OCI-LY1 (cell line): ENCODE measurements around the gene TRIM62.

Experiments used
- H2AFZ ChIP-seq: fragments of 200-600 bp; sonication (generic), shearing (Covaris generic); 2 replicates; pipeline ENCODE4 v1.6.0; 2014; ENCODE audit warnings: antibody characterized with exemption, mild to moderate bottlenecking, low read length
- H3F3A ChIP-seq: fragments of 200-600 bp; sonication (generic), shearing (Covaris generic); 2 replicates; pipeline ENCODE4 v1.6.0; 2014; ENCODE audit warnings: mild to moderate bottlenecking, antibody characterized with exemption, low read length, moderate library complexity; ENCODE audit not compliant: insufficient read depth
- H3K27ac ChIP-seq: fragments of 200-600 bp; sonication (generic); 2 replicates; pipeline ENCODE4 v1.5.1; 2014; ENCODE audit warnings: low read length, mixed run types, mild to moderate bottlenecking, low read depth; ENCODE audit not compliant: poor library complexity, severe bottlenecking
- H3K27me3 ChIP-seq: fragments of 200-600 bp; sonication (generic); 2 replicates; pipeline ENCODE4 v1.6.0; 2014; ENCODE audit warnings: antibody characterized with exemption, mild to moderate bottlenecking, low read length, moderate library complexity; ENCODE audit not compliant: insufficient read depth
- H3K36me3 ChIP-seq: fragments of 200-600 bp; sonication (generic); 2 replicates; pipeline ENCODE4 v1.6.1; 2014; ENCODE audit warnings: mild to moderate bottlenecking, antibody characterized with exemption, low read length, moderate library complexity, mixed read lengths; ENCODE audit not compliant: insufficient read depth
- H3K4me1 ChIP-seq: fragments of 200-600 bp; sonication (generic); 2 replicates; pipeline ENCODE4 v1.5.1; 2014; ENCODE audit warnings: mild to moderate bottlenecking, low read length, moderate library complexity; ENCODE audit not compliant: insufficient read depth, severe bottlenecking
- H3K4me2 ChIP-seq: fragments of 200-600 bp; sonication (generic), shearing (Covaris generic); 2 replicates; pipeline ENCODE4 v1.6.1; 2014; ENCODE audit warnings: low read length
- H3K4me3 ChIP-seq: fragments of 200-600 bp; sonication (generic); 2 replicates; pipeline ENCODE4 v1.5.1; 2014; ENCODE audit warnings: low read length, low read depth, mild to moderate bottlenecking, mixed read lengths; ENCODE audit not compliant: poor library complexity, severe bottlenecking
- H3K79me2 ChIP-seq: fragments of 200-600 bp; shearing (Covaris generic); 2 replicates; pipeline ENCODE4 v1.6.1; 2016; ENCODE audit warnings: mixed run types, low read length, mixed read lengths; ENCODE audit not compliant: insufficient read depth
- H3K9ac ChIP-seq: fragments of 200-600 bp; sonication (generic), shearing (Covaris generic); 2 replicates; pipeline ENCODE4 v1.6.1; 2014; ENCODE audit warnings: mild to moderate bottlenecking, low read length, mixed read lengths
- H3K9me2 ChIP-seq: fragments of 200-600 bp; sonication (generic), shearing (Covaris generic); 2 replicates; pipeline ENCODE4 v1.6.1; 2014; ENCODE audit warnings: low read depth, mild to moderate bottlenecking, low read length, mixed read lengths
- H3K9me3 ChIP-seq: fragments of 200-600 bp; shearing (Covaris generic); 2 replicates; pipeline ENCODE4 v1.6.1; 2014; ENCODE audit warnings: low read length, mixed read lengths
- H4K20me1 ChIP-seq: fragments of 200-600 bp; sonication (generic), shearing (Covaris generic); 2 replicates; pipeline ENCODE4 v1.6.0; 2016; ENCODE audit warnings: mild to moderate bottlenecking, low read length; ENCODE audit not compliant: insufficient read depth
- EZH2 ChIP-seq: fragments of 200-600 bp; sonication (generic), shearing (Covaris generic); IDR thresholded peaks from 2 replicates; pipeline ENCODE4 v1.8.0; 2017; ENCODE audit warnings: borderline replicate concordance, mixed run types, mild to moderate bottlenecking, antibody characterized with exemption, low read length, moderate library complexity, mixed read lengths
- TF ChIP-seq, protein P1 (sequence below): fragments of 200-600 bp; sonication (generic), shearing (Covaris generic); IDR thresholded peaks from 2 replicates; pipeline ENCODE4 v1.5.1; 2017; ENCODE audit warnings: mild to moderate bottlenecking, antibody characterized with exemption, low read length, moderate library complexity, mixed read lengths

TRIM62 gene

GRCh38 chr1:33162141-33162540 lies 19.7 kb downstream of the TRIM62 start:
- Histone ChIP-seq H3K9ac (no peak overlapping the region), H3K4me2 (no peak overlapping the region), H3K4me1 (no peaks in the 10 kb centered on the region), H3K79me2 (no peaks in the 10 kb centered on the region), H2AFZ (no peak overlapping the region), H3K27me3 (no peaks in the 10 kb centered on the region), H3K4me3 (no peak overlapping the region), H3K9me3 (no peaks in the 10 kb centered on the region), H4K20me1 (no peaks in the 10 kb centered on the region), H3K36me3 (0 out of 2 replicates have a peak, but pooled peaks cover 2% of the 10 kb centered on the region), H3K9me2 (no peaks in the 10 kb centered on the region), H3K27ac (no peak overlapping the region), H3F3A (no peaks in the 10 kb centered on the region)
- TF ChIP-seq, protein P1, sequence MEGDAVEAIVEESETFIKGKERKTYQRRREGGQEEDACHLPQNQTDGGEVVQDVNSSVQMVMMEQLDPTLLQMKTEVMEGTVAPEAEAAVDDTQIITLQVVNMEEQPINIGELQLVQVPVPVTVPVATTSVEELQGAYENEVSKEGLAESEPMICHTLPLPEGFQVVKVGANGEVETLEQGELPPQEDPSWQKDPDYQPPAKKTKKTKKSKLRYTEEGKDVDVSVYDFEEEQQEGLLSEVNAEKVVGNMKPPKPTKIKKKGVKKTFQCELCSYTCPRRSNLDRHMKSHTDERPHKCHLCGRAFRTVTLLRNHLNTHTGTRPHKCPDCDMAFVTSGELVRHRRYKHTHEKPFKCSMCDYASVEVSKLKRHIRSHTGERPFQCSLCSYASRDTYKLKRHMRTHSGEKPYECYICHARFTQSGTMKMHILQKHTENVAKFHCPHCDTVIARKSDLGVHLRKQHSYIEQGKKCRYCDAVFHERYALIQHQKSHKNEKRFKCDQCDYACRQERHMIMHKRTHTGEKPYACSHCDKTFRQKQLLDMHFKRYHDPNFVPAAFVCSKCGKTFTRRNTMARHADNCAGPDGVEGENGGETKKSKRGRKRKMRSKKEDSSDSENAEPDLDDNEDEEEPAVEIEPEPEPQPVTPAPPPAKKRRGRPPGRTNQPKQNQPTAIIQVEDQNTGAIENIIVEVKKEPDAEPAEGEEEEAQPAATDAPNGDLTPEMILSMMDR = no peak
- no peak for TF ChIP-seq EZH2

- H3K9me2 ChIP-seq = no peaks in the 10 kb centered on the region
- H4K20me1 ChIP-seq = no peaks in the 10 kb centered on the region
- H3K9me3 ChIP-seq = no peaks in the 10 kb centered on the region
- no peaks in the 10 kb centered on the region for H3F3A ChIP-seq
- H3K79me2 ChIP-seq = no peaks in the 10 kb centered on the region
- no peak for TF ChIP-seq EZH2
- TF ChIP-seq, protein P1 = no peak
- H3K4me3 ChIP-seq = no peak overlapping the region
- no peak overlapping the region for H3K4me2 ChIP-seq
- no peaks in the 10 kb centered on the region for H3K4me1 ChIP-seq
- 0 out of 2 replicates have a peak, but pooled peaks cover 2% of the 10 kb centered on the region for H3K36me3 ChIP-seq
- H2AFZ ChIP-seq = no peak overlapping the region
- no peak overlapping the region for H3K27ac ChIP-seq
- no peaks in the 10 kb centered on the region for H3K27me3 ChIP-seq
- H3K9ac ChIP-seq = no peak overlapping the region
Measured at GRCh38 chr1:33161061-33161681, 20.7 kb downstream of the TRIM62 start.

DNA sequence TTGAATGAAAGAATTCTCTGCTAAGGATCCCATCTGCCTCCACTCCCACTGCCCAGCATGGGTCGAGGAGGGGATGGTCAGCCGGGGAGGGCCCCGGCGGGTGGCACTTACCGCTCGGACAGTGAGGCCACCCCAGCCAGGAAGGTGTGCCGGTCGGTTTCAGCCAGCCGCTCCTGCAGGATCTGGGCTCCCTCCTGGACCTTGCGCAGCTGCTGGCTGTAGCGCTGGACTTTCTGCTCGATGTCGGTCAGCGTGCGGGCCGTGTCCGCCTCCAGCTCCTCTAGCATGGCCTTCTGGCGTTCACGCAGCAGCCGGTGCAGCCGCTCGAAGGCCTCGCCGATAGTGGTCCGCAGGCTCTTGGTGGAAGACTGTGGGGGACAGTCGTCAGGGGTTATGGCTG lies 22.3 kb downstream of the TRIM62 start:
- Histone ChIP-seq H3K9ac (no peak overlapping the region), H4K20me1 (no peaks in the 10 kb centered on the region), H3K4me1 (no peaks in the 10 kb centered on the region), H3K27ac (no peak overlapping the region), H3F3A (no peaks in the 10 kb centered on the region), H3K79me2 (no peaks in the 10 kb centered on the region), H3K9me3 (no peaks in the 10 kb centered on the region), H3K36me3 (0 out of 2 replicates have a peak, but pooled peaks cover 2% of the 10 kb centered on the region), H3K27me3 (no peaks in the 10 kb centered on the region), H3K4me2 (no peak overlapping the region), H2AFZ (no peak overlapping the region), H3K9me2 (no peaks in the 10 kb centered on the region), H3K4me3 (no peak overlapping the region)
- TF ChIP-seq, protein P1 = no peak
- no peak for TF ChIP-seq EZH2
